Measurements from ENCODE around the gene CD2.

Gene CD2

DNA sequence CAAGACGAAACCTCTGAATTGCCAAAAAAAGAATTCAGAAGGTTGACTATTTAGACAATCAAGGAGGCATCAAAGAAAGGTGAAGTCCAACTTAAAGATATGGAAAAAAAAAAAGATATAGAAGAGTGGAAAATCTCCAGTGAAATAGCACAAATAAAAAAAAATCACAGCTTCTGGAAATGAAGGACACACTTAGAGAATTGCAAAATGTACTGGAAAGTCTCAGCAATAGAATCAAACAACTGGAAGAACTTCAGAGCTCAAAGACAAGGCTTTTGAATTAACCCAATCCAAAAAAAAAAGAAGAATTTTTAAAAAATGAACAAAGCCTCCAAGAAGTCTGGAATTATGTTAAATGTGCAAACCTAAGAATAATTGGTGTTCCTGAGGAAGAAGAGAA, 31.8 kb downstream of the CD2 start:
- DNase-seq, result no peak

DNA sequence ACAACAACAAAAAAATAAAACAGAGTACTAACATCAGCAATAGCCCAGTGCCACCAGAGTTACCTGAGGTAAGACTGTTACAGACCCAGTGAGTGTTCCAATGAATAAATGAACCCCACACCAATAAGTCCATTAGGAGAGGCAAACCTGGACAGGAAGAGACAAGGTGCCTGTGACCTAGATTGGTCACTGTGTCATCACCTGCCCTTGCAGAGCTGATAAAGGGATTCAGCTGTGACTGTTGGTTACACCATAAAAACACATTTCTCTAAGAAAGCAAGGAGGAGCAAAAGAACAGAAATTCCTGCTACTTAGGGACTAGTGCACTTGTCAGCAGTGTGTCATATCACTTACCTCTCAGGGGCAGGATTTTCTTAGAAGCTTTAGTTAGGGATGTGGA, 37.5 kb downstream of the CD2 start:
- no peak for DNase-seq

DNA sequence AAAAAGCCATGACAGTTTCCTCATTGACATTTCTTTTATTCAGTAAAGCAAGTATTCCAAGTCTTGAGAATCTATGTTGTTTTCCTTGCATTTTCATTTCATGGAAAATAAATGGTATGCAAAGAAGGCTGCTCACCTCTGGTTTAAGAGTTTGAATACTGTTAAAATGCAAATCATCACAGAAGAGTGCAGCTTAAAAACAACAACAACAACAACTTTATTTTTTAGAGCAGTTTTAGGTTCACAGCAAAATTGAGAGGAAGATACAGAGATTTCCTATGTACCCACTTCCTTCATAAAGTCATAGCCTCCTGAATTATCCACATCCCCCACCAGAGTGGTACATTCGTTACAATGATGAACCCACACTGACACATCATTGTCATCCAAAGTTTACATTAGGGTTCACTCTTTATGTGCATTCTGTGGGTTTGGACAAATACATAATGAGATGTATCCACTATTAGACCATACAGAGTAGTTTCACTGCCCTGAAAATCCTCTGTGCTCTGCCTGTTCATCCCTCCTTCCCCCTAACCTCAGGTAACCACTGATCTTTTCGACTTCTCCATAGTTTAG, 39.2 kb downstream of the CD2 start:
- DNase-seq, result no peak

GRCh38 chr1:116794371-116794770, 40.1 kb downstream of the CD2 start:
- DNase-seq, result no peak

GRCh38 chr1:116794804-116795481, 40.7 kb downstream of the CD2 start:
- DNase-seq, result no peak

GRCh38 chr1:116795482-116795829, 41.2 kb downstream of the CD2 start:
- no peak for DNase-seq

DNA sequence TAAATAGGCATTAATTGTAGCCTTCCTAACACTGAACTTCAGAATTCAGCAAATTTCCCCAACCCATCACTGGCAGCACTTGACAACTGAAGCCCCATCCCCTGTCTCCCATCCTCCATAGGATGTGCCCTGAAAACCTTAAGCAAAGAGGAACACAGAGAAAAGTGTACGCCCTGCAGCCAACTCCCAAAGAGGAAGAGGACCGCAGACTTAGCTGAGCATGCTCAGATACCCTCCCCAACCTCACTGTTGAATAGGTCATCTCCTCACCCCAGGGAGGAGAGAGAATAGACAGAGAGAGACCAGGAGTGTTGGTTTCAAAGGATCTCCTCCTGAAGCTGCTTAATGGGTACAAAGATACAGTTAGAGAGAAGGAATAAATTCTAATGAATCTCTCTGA, 50.5 kb downstream of the CD2 start:
- DNase-seq, result no peak

- no peak for DNase-seq
Measured at GRCh38 chr1:116805398-116805797, 51.2 kb downstream of the CD2 start.

GRCh38 chr1:116806245-116806644, 52.0 kb downstream of the CD2 start:
- DNase-seq, result no peak

- no peak for DNase-seq
Measured at GRCh38 chr1:116806671-116807070, 52.4 kb downstream of the CD2 start.

- DNase-seq, result no peak
Measured at GRCh38 chr1:116807394-116808199, 53.4 kb downstream of the CD2 start.

GRCh38 chr1:116808200-116808847, 54.1 kb downstream of the CD2 start:
- DNase-seq, result no peak

DNA sequence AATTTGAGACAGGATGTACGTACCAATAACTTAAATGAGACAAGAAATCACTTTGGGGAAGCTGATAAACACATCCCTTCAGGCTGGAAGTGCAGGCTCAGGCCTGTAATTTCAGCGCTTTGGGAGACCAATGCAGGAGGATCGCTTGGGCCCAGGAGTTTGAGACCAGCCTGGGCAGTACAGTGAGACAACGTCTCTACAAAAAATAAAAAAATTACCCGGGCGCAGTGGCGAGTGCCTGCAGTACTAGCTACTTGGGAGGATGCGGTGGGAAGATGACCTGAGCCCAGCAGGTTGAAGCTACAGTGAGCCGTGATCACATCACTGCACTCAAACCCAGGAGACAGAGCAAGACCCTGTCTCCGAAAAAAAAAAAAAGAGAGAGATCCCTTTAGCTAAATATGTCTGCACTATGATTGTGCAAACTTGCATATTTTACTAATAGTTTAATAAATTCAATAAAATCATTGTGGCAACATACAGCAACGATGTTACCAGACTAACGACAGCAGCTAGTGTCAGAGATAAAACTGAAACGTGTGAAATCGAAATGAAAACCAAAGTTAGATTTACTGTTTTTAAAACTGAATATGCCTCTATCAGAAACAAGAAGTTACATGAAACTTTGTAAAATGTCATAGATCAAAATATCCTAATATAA, 54.7 kb downstream of the CD2 start:
- DNase-seq, result no peak

GRCh38 chr1:116811321-116811720, 57.1 kb downstream of the CD2 start:
- no peak for DNase-seq

DNA sequence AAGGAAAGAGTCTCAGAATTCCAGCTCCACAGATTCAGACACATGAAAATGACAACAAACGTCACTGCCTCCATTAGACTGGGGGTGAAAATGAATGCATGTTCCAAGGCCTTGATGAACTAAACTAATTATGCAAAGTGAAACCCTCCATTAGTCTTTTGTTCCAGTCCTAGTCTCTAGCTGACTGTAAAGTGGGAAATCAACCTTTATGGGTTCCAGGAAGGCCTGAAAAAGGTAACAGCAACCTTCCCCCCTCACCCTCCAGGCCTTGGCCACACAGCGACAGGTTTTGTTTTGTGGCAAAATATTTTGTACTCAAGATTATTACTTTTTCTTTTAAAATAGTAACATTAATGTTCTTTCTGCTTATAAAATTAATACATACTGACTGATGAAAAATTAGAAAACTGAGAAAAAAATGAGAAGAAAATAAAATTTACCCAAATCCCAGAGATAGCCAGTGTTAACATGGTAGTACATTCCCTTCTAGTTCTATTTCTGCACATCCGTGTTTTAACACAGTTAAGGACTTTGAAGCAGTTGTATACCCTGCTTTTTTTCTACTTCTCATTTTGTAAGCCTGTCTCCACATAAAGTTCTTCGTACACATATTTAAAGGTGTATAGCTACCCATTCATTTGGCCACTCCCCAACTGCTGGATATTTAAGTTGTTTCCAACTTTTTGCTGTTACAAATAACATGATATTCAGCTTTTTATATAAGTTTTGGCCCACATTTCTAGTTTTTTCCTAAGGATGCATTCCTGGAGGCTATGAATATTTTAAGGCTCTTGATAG, 60.9 kb downstream of the CD2 start:
- DNase-seq, result no peak

GRCh38 chr1:116817582-116818064, 63.4 kb downstream of the CD2 start:
- DNase-seq, result no peak
